Smooth muscle cell (in vitro differentiated cells): Measurements from ENCODE around the gene NOTCH2. TPM values are rescaled to one million over a fixed set of nuclear protein-coding genes. Genes with fewer than 3 reads are reported as not detected.
A peak's percentile ranks its signal among the peaks of the same experiment; 100 is the strongest.
"Not testable (repeated sequence)": the region's sequence is repeated elsewhere in the genome, so short reads cannot be mapped to it uniquely, and the experiment has no call there.

Experiments
- DNase-seq: peaks from one replicate; lab custom pipeline; 2025; ENCODE audit not compliant: unreplicated experiment; lab: John Stamatoyannopoulos, UW
- H2AFZ ChIP-seq: fragments of 200-600 bp; sonication (generic); 2 replicates; pipeline ENCODE4 v1.6.0; 2016; ENCODE audit warnings: antibody characterized with exemption, low read depth, mild to moderate bottlenecking
- H3F3A ChIP-seq: fragments of 200-600 bp; sonication (generic); 2 replicates; pipeline ENCODE4 v1.6.0; 2017; ENCODE audit warnings: antibody characterized with exemption, low read depth
- H3K27ac ChIP-seq: fragments of 200-600 bp; sonication (generic); 2 replicates; pipeline ENCODE4 v1.5.1; 2016; ENCODE audit warnings: low read depth, mild to moderate bottlenecking
- H3K27me3 ChIP-seq: fragments of 200-600 bp; sonication (generic); 2 replicates; pipeline ENCODE4 v1.6.1; 2016; ENCODE audit warnings: low read depth, mild to moderate bottlenecking
- H3K36me3 ChIP-seq: fragments of 200-600 bp; sonication (generic); 2 replicates; pipeline ENCODE4 v1.5.1; 2016; ENCODE audit warnings: low read depth
- H3K4me1 ChIP-seq: fragments of 200-600 bp; sonication (generic); 2 replicates; pipeline ENCODE4 v1.5.1; 2016; ENCODE audit warnings: low read depth
- H3K4me2 ChIP-seq: fragments of 200-600 bp; sonication (generic); 2 replicates; pipeline ENCODE4 v1.6.0; 2016; ENCODE audit warnings: mild to moderate bottlenecking
- H3K4me3 ChIP-seq: fragments of 200-600 bp; sonication (generic); 2 replicates; pipeline ENCODE4 v1.5.1; 2016; ENCODE audit warnings: mild to moderate bottlenecking
- H3K79me2 ChIP-seq: fragments of 200-600 bp; sonication (generic); 2 replicates; pipeline ENCODE4 v1.6.0; 2016; ENCODE audit warnings: low read depth, mild to moderate bottlenecking
- H3K9ac ChIP-seq: fragments of 200-600 bp; sonication (generic); 2 replicates; pipeline ENCODE4 v1.6.0; 2016; ENCODE audit warnings: low read depth
- H3K9me3 ChIP-seq: fragments of 200-600 bp; sonication (generic); replicated peaks from 2 replicates; pipeline ENCODE4 v1.5.1; 2016; ENCODE audit warnings: low read depth
- H4K20me1 ChIP-seq: fragments of 200-600 bp; sonication (generic); 2 replicates; pipeline ENCODE4 v1.6.0; 2016; ENCODE audit warnings: low read depth
- WGBS: methylation state at CpG from one replicate; pipeline ENCODE4 v1.1.7; 2016; ENCODE audit warnings: low lambda C conversion rate; 5-methylcytosine and 5-hydroxymethylcytosine counted together
- polyA plus RNA-seq: library from polyadenylated mRNA; unstranded; fragments of >200 nt; fragmentation: Nextera tagmentation; extraction: Ambion mirVana; gene quantifications from 2 replicates; pipeline ENCODE4 v1.2.1, GENCODE V29; 2016
- total RNA-seq: library from RNA; depleted of rRNA; stranded (reverse); fragments of >200 nt; gene quantifications from 2 replicates; pipeline ENCODE4 v1.2.3, GENCODE V29; 2014

Gene NOTCH2
- total and polyA plus RNA-seq, 2 experiments from 2014 or later: 50.3 to 133 TPM

- H2AFZ ChIP-seq, DNase-seq, H3K27me3 ChIP-seq, H3F3A ChIP-seq, H3K4me2 ChIP-seq, H4K20me1 ChIP-seq, H3K79me2 ChIP-seq, H3K27ac ChIP-seq, H3K4me3 ChIP-seq, H3K9ac ChIP-seq, H3K9me3 ChIP-seq, H3K4me1 ChIP-seq, H3K36me3 ChIP-seq: not testable (repeated sequence)
- no CpG with 5 or more reads among the region's 1 CpG for WGBS
These were observed 45.7 kb downstream of the NOTCH2 start for GRCh38 chr1:120023791-120024190.

- H3K27me3 ChIP-seq, H3K4me3 ChIP-seq, H3F3A ChIP-seq, H3K4me1 ChIP-seq, H3K9ac ChIP-seq, DNase-seq, H3K36me3 ChIP-seq, H3K27ac ChIP-seq, H4K20me1 ChIP-seq, H3K9me3 ChIP-seq, H2AFZ ChIP-seq, H3K79me2 ChIP-seq: not testable (repeated sequence)
- WGBS: 13% methylated on average over 7 of the region's 7 CpGs
- peak overlapping the region; percentile 40 for H3K4me2 ChIP-seq
These were observed 54.5 kb downstream of the NOTCH2 start for GRCh38 chr1:120014978-120015377.

DNA sequence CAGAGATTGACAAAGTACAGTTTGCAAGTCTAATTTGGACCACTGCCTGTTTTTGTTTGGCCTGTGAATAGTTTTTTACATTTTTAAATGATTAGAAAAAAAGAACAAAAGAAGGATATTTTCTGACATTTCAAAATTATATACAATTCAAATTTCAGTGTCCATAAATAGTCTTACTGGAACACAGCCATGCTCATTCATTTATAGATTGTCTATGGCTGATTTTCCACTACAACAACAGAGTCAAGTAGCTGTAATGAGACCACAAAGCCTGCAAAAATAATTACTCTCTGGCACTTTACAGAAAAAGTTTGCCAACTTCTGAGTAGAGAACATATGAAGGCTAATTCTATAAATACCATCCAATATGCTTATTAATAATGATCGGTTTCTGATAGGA lies 61.1 kb downstream of the NOTCH2 start:
- H3K79me2 ChIP-seq, H3K27ac ChIP-seq, H3K36me3 ChIP-seq, H3K4me1 ChIP-seq, H3K4me2 ChIP-seq, H3K4me3 ChIP-seq, DNase-seq, H3K9me3 ChIP-seq, H3K27me3 ChIP-seq, H3F3A ChIP-seq, H2AFZ ChIP-seq, H3K9ac ChIP-seq, H4K20me1 ChIP-seq: not testable (repeated sequence)
- 92% methylated on average over 1 of the region's 1 CpG for WGBS

DNA sequence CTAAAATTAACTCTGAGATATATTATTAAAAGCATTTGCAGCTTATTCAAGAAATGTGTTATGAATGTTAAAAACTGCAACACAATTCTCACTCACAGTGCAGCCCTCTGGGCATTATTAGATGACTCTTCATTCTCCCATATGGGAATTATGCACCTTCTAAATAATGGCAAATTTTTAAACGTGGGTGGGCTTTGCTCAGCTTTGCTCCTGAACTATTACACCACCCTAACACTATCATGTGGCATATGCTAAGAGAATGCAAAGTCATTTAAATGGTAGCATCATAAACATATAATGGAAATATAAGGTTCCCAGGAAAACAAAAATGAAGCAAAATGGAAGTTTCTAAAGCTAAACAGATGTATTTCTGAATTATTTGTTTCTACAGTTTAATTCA lies 61.6 kb downstream of the NOTCH2 start:
- H3K9me3 ChIP-seq, H3F3A ChIP-seq, H3K4me1 ChIP-seq, H3K27me3 ChIP-seq, H3K36me3 ChIP-seq, DNase-seq, H4K20me1 ChIP-seq, H3K4me2 ChIP-seq, H3K4me3 ChIP-seq, H3K79me2 ChIP-seq, H2AFZ ChIP-seq, H3K27ac ChIP-seq, H3K9ac ChIP-seq: not testable (repeated sequence)
- no CpG with 5 or more reads among the region's 1 CpG for WGBS

GRCh38 chr1:120001035-120001434 lies 68.4 kb downstream of the NOTCH2 start:
- H3K36me3 ChIP-seq, DNase-seq, H3K4me3 ChIP-seq, H3K4me2 ChIP-seq, H4K20me1 ChIP-seq, H3K27ac ChIP-seq, H3K4me1 ChIP-seq, H3F3A ChIP-seq, H3K9ac ChIP-seq, H3K79me2 ChIP-seq, H3K9me3 ChIP-seq, H2AFZ ChIP-seq, H3K27me3 ChIP-seq: not testable (repeated sequence)
- WGBS: 95% methylated on average over 9 of the region's 9 CpGs

GRCh38 chr1:119996731-119997312 lies 72.6 kb downstream of the NOTCH2 start:
- not testable (repeated sequence) for H3K27ac ChIP-seq, H3F3A ChIP-seq, H2AFZ ChIP-seq, H3K4me2 ChIP-seq, H3K4me1 ChIP-seq, DNase-seq, H4K20me1 ChIP-seq, H3K9me3 ChIP-seq, H3K9ac ChIP-seq, H3K36me3 ChIP-seq, H3K27me3 ChIP-seq, H3K4me3 ChIP-seq, H3K79me2 ChIP-seq
- WGBS: 100% methylated on average over 1 of the region's 1 CpG

- H3K4me2 ChIP-seq, H3F3A ChIP-seq, H3K27me3 ChIP-seq, H3K27ac ChIP-seq, H3K4me3 ChIP-seq, H3K79me2 ChIP-seq, H3K9ac ChIP-seq, H3K36me3 ChIP-seq, H4K20me1 ChIP-seq, H3K4me1 ChIP-seq, H2AFZ ChIP-seq, DNase-seq, H3K9me3 ChIP-seq: not testable (repeated sequence)
- WGBS: 91% methylated on average over 2 of the region's 2 CpGs
These were observed 73.5 kb downstream of the NOTCH2 start for GRCh38 chr1:119995975-119996374.
